Lung (tissue), 12 donors: ENCODE measurements around the gene KIF3C. TPM values are rescaled to one million over a fixed set of nuclear protein-coding genes. Genes with fewer than 3 reads are reported as not detected.

Experiments
- ATAC-seq: fragments of 200-7000 bp; cut with Tn5 transposase; one replicate; pipeline ENCODE4 v1.9.1; 2020; ENCODE audit warnings: moderate number of reproducible peaks; ENCODE audit not compliant: insufficient read depth, low FRiP score
- DNase-seq, 3 donors: peaks; one replicate each; pipeline ENCODE4 v3.0.0-alpha.2; 2013 to 2017
- H3K27ac ChIP-seq, 2 donors: one replicate each; pipeline ENCODE4 v1.5.1; 2013; ENCODE audit warnings: mild to moderate bottlenecking in 2 of 2, moderate library complexity in 2 of 2, control low read depth in 1 of 2, inconsistent platforms in 1 of 2, low read depth in 1 of 2, low read length in 1 of 2
- H3K27me3 ChIP-seq, 3 donors: one replicate each; pipeline ENCODE4 v1.5.1; 2013; ENCODE audit warnings: low read length in 2 of 3; ENCODE audit not compliant: control insufficient read depth in 3 of 3, insufficient read depth in 3 of 3
- H3K36me3 ChIP-seq, 4 donors: one replicate each; pipeline ENCODE4 v1.5.1; 2013; ENCODE audit warnings: low read length in 4 of 4, mild to moderate bottlenecking in 1 of 4, moderate library complexity in 1 of 4; ENCODE audit not compliant: control insufficient read depth in 4 of 4, insufficient read depth in 4 of 4
- H3K4me1 ChIP-seq, 5 donors: one replicate each; pipeline ENCODE4 v1.5.1; 2013; ENCODE audit warnings: low read length in 5 of 5, mild to moderate bottlenecking in 2 of 5, moderate library complexity in 1 of 5; ENCODE audit not compliant: control insufficient read depth in 5 of 5, insufficient read depth in 5 of 5
- H3K4me3 ChIP-seq: one replicate; pipeline ENCODE4 v1.5.1; 2013; ENCODE audit warnings: mild to moderate bottlenecking, control low read depth, moderate library complexity
- H3K9ac ChIP-seq, 2 donors: one replicate each; pipeline ENCODE4 v1.5.1; 2013; ENCODE audit warnings: low read length in 2 of 2, control low read depth in 1 of 2; ENCODE audit not compliant: insufficient read depth in 1 of 2
- H3K9me3 ChIP-seq, 4 donors: one replicate each; pipeline ENCODE4 v1.5.1; 2013; ENCODE audit warnings: low read length in 3 of 4, mild to moderate bottlenecking in 1 of 4, moderate library complexity in 1 of 4; ENCODE audit not compliant: control insufficient read depth in 4 of 4, insufficient read depth in 3 of 4
- CTCF ChIP-seq: IDR thresholded peaks from 2 replicates; pipeline ENCODE4 v1.5.1; 2012; ENCODE audit warnings: mild to moderate bottlenecking; ENCODE audit errors: control extremely low read depth, extremely low read depth
- WGBS, 2 donors: extraction: QIAGEN DNeasy Blood & Tissue Kit; methylation state at CpG; one replicate each; pipeline ENCODE4 v1.1.7; 2013; 5-methylcytosine and 5-hydroxymethylcytosine counted together
- polyA plus RNA-seq, 2 donors: library from polyadenylated mRNA; stranded (reverse); fragments of 200-250 nt; gene quantifications; one replicate each; pipeline ENCODE4 v1.2.1, GENCODE V29; 2013
- total RNA-seq, 2 donors: library from RNA; depleted of rRNA in 1 of 2; stranded (reverse); fragments of >200 nt in 1 of 2; gene quantifications; one replicate each; pipeline ENCODE4 v1.2.1, GENCODE V29; 2014 to 2021
- donor health status: control.
- donor health status: control.
- donor health status: Bipolar disorder and iron deficiency.
- donor health status: healthy.
- donor health status: DM: yes; HTN: yes; CAD: no.

Gene KIF3C
- total and polyA plus RNA-seq, 4 donors: 1.1 to 6.2 (median 4.2) TPM

GRCh38 chr2:25991965-25992364, 9.7 kb upstream of the KIF3C start:
- TF ChIP-seq CTCF: no peak
- 40 to 60% methylated on average over 3 of the region's 3 CpGs for WGBS, 2 donors
- H3K9me3 ChIP-seq: no peaks in the 10 kb centered on the region
- H3K4me3 ChIP-seq: no peak overlapping the region
- DNase-seq: no peak
- H3K27ac ChIP-seq: no peak overlapping the region
- no peaks in the 10 kb centered on the region for H3K4me1 ChIP-seq
- H3K36me3 ChIP-seq: no peaks in the 10 kb centered on the region
- H3K27me3 ChIP-seq: no peaks in the 10 kb centered on the region
- no peak for ATAC-seq
- no peak overlapping the region for H3K9ac ChIP-seq

GRCh38 chr2:25989154-25989553, 6.9 kb upstream of the KIF3C start:
- no peaks in the 10 kb centered on the region for H3K36me3 ChIP-seq
- DNase-seq: no peak
- no peak for TF ChIP-seq CTCF
- WGBS, 2 donors: 92 to 97% methylated on average over 4 of the region's 4 CpGs
- H3K27ac ChIP-seq: no peak overlapping the region
- ATAC-seq: no peak
- no peaks in the 10 kb centered on the region for H3K4me1 ChIP-seq
- no peaks in the 10 kb centered on the region for H3K27me3 ChIP-seq
- H3K9ac ChIP-seq: no peak overlapping the region
- no peaks in the 10 kb centered on the region for H3K9me3 ChIP-seq
- H3K4me3 ChIP-seq: no peak overlapping the region

- 92 to 95% methylated on average over 9 of the region's 9 CpGs for WGBS, 2 donors
- DNase-seq (no peak), ATAC-seq (no peak)
Measured at GRCh38 chr2:25988134-25988533, 5.8 kb upstream of the KIF3C start.

More at GRCh38 chr2:25988134-25988533, 5.8 kb upstream of the KIF3C start:
- TF ChIP-seq CTCF: no peak
- no peaks in the 10 kb centered on the region for H3K27me3 ChIP-seq
- no peak overlapping the region for H3K27ac ChIP-seq
- H3K4me3 ChIP-seq: no peak overlapping the region
- no peak overlapping the region for H3K9ac ChIP-seq
- no peaks in the 10 kb centered on the region for H3K9me3 ChIP-seq
- H3K36me3 ChIP-seq: no peaks in the 10 kb centered on the region
- H3K4me1 ChIP-seq: no peaks in the 10 kb centered on the region
